ENCODE measurements around the gene RGS6.

DNA sequence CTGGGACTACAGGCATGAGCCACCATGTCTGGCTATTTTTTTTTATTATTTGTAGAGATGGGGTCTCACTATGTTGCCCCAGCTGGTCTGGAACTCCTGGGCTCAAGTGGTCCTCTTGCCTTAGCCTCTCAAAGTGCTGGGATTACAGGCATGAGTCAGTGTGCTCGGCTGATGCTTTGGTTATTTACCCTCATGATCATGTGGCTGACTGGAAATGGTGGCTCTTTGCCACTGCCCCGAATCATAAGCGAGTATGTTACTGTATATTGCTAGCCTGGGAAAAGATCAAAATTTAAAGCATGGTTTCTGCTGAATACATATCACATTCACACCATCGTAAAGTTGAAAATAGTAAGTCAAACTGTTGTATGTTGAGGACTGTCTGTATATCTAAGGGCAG is 101.1 kb downstream of the RGS6 start:
- TF ChIP-seq, protein P1, sequence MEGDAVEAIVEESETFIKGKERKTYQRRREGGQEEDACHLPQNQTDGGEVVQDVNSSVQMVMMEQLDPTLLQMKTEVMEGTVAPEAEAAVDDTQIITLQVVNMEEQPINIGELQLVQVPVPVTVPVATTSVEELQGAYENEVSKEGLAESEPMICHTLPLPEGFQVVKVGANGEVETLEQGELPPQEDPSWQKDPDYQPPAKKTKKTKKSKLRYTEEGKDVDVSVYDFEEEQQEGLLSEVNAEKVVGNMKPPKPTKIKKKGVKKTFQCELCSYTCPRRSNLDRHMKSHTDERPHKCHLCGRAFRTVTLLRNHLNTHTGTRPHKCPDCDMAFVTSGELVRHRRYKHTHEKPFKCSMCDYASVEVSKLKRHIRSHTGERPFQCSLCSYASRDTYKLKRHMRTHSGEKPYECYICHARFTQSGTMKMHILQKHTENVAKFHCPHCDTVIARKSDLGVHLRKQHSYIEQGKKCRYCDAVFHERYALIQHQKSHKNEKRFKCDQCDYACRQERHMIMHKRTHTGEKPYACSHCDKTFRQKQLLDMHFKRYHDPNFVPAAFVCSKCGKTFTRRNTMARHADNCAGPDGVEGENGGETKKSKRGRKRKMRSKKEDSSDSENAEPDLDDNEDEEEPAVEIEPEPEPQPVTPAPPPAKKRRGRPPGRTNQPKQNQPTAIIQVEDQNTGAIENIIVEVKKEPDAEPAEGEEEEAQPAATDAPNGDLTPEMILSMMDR (conservative IDR thresholded peaks at IDR 0.05 in 1 of 2, IDR thresholded peaks at IDR 0.05 in 1 of 2; ENCODE audit: low read depth in 1 of 2, low read length in 2 of 2), result no peak
- TF ChIP-seq EZH2 (IDR thresholded peaks at IDR 0.05; ENCODE audit: low read length, missing control alignments), result no peak

Data from fibroblast of lung (primary cell).